ENCODE results near the gene HSF2. TPM values are rescaled to one million over a fixed set of nuclear protein-coding genes. Genes with fewer than 3 reads are reported as not detected.

HSF2 gene
- total and polyA plus RNA-seq, 2 of the 13 experiments (the other 11 are each of a cell fraction or from before 2014, with no cell fraction given) = 24.8 to 26.4 TPM

DNA sequence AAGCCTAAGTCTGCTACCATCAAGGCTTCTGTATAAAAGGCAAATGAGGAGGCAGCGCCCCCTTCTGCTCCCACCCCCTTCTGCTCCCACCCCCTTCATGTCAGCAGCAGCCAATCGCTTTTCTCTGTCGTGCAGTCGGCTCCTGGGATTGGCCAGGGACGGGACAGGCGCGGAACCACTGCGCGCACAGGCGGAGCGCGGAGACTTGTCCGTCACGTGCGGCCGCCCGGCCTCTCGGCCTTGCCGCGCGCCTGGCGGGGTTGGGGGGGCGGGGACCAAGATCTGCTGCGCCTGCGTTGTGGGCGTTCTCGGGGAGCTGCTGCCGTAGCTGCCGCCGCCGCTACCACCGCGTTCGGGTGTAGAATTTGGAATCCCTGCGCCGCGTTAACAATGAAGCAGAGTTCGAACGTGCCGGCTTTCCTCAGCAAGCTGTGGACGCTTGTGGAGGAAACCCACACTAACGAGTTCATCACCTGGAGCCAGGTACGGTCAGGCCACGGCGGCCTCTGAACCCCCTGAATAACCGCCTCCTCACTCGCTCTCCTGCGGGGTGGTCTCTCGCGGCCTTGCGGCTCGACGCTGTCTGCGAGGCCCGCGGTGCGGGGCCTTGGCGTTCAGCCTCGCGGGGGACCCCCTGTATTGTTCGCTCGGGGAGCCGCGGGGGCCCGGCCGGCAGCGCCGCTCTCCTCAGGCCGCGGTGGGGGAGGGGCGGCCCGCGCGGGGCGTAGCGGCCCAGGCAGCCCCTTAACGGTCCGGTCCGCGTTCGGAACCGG lies at the start of gene HSF2 (continued):
- TF ChIP-seq, protein P1, sequence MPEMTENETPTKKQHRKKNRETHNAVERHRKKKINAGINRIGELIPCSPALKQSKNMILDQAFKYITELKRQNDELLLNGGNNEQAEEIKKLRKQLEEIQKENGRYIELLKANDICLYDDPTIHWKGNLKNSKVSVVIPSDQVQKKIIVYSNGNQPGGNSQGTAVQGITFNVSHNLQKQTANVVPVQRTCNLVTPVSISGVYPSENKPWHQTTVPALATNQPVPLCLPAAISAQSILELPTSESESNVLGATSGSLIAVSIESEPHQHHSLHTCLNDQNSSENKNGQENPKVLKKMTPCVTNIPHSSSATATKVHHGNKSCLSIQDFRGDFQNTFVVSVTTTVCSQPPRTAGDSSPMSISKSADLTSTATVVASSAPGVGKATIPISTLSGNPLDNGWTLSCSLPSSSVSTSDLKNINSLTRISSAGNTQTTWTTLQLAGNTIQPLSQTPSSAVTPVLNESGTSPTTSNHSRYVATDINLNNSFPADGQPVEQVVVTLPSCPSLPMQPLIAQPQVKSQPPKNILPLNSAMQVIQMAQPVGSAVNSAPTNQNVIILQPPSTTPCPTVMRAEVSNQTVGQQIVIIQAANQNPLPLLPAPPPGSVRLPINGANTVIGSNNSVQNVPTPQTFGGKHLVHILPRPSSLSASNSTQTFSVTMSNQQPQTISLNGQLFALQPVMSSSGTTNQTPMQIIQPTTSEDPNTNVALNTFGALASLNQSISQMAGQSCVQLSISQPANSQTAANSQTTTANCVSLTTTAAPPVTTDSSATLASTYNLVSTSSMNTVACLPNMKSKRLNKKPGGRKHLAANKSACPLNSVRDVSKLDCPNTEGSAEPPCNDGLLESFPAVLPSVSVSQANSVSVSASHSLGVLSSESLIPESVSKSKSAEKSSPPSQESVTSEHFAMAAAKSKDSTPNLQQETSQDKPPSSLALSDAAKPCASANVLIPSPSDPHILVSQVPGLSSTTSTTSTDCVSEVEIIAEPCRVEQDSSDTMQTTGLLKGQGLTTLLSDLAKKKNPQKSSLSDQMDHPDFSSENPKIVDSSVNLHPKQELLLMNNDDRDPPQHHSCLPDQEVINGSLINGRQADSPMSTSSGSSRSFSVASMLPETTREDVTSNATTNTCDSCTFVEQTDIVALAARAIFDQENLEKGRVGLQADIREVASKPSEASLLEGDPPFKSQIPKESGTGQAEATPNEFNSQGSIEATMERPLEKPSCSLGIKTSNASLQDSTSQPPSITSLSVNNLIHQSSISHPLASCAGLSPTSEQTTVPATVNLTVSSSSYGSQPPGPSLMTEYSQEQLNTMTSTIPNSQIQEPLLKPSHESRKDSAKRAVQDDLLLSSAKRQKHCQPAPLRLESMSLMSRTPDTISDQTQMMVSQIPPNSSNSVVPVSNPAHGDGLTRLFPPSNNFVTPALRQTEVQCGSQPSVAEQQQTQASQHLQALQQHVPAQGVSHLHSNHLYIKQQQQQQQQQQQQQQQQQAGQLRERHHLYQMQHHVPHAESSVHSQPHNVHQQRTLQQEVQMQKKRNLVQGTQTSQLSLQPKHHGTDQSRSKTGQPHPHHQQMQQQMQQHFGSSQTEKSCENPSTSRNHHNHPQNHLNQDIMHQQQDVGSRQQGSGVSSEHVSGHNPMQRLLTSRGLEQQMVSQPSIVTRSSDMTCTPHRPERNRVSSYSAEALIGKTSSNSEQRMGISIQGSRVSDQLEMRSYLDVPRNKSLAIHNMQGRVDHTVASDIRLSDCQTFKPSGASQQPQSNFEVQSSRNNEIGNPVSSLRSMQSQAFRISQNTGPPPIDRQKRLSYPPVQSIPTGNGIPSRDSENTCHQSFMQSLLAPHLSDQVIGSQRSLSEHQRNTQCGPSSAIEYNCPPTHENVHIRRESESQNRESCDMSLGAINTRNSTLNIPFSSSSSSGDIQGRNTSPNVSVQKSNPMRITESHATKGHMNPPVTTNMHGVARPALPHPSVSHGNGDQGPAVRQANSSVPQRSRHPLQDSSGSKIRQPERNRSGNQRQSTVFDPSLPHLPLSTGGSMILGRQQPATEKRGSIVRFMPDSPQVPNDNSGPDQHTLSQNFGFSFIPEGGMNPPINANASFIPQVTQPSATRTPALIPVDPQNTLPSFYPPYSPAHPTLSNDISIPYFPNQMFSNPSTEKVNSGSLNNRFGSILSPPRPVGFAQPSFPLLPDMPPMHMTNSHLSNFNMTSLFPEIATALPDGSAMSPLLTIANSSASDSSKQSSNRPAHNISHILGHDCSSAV (CRISPR knock-in tag; IDR thresholded peaks at IDR 0.05; ENCODE audit: borderline replicate concordance) = no peak
- peak; percentile 30; the same call in 1 of the 2 replicates for TF ChIP-seq RARG (CRISPR knock-in tag; IDR thresholded peaks at IDR 0.05; ENCODE audit: low read depth)
- TF ChIP-seq NR2F1 (CRISPR knock-in tag; IDR thresholded peaks at IDR 0.05) = no peak
- TF ChIP-seq ZNF326 (CRISPR knock-in tag; IDR thresholded peaks at IDR 0.05; ENCODE audit: borderline replicate concordance) = no peak
- no peak for TF ChIP-seq TEAD3 (CRISPR knock-in tag; optimal IDR thresholded peaks at IDR 0.05; ENCODE audit: borderline replicate concordance)
- 0 out of 2 replicates have a peak, but pooled peaks have one; percentile 51 for TF ChIP-seq ISX (CRISPR knock-in tag; conservative IDR thresholded peaks at IDR 0.05)
- TF ChIP-seq ZC3H13 (CRISPR knock-in tag; IDR thresholded peaks at IDR 0.05) = peak; percentile 80
- peak; percentile 22; the same call in 1 of the 2 replicates for TF ChIP-seq ZSCAN22 (CRISPR knock-in tag; IDR thresholded peaks at IDR 0.05)
- TF ChIP-seq ZNF263 (CRISPR knock-in tag; IDR thresholded peaks at IDR 0.05) = peak; percentile 5; the same call in 1 of the 2 replicates
- TF ChIP-seq ZNF605 (CRISPR knock-in tag; IDR thresholded peaks at IDR 0.05) = peak; percentile 94
- peak; percentile 96 for TF ChIP-seq HNRNPLL (IDR thresholded peaks at IDR 0.05; ENCODE audit: low read depth, low read length, poor library complexity, severe bottlenecking)
- peak; percentile 54; the same call in 1 of the 2 replicates for TF ChIP-seq XBP1 (CRISPR knock-in tag; IDR thresholded peaks at IDR 0.05)
- TF ChIP-seq SIX1 (CRISPR knock-in tag; IDR thresholded peaks at IDR 0.05; ENCODE audit: borderline replicate concordance) = no peak
- TF ChIP-seq ZNF274 (CRISPR knock-in tag; IDR thresholded peaks at IDR 0.05) = peak; percentile 87; the same call in 1 of the 2 replicates
- TF ChIP-seq MEF2D (CRISPR knock-in tag; IDR thresholded peaks at IDR 0.05) = no peak
- no peak for TF ChIP-seq POLR2AphosphoS2 (IDR thresholded peaks at IDR 0.05; ENCODE audit: low read depth, low read length)
- TF ChIP-seq, protein P2, sequence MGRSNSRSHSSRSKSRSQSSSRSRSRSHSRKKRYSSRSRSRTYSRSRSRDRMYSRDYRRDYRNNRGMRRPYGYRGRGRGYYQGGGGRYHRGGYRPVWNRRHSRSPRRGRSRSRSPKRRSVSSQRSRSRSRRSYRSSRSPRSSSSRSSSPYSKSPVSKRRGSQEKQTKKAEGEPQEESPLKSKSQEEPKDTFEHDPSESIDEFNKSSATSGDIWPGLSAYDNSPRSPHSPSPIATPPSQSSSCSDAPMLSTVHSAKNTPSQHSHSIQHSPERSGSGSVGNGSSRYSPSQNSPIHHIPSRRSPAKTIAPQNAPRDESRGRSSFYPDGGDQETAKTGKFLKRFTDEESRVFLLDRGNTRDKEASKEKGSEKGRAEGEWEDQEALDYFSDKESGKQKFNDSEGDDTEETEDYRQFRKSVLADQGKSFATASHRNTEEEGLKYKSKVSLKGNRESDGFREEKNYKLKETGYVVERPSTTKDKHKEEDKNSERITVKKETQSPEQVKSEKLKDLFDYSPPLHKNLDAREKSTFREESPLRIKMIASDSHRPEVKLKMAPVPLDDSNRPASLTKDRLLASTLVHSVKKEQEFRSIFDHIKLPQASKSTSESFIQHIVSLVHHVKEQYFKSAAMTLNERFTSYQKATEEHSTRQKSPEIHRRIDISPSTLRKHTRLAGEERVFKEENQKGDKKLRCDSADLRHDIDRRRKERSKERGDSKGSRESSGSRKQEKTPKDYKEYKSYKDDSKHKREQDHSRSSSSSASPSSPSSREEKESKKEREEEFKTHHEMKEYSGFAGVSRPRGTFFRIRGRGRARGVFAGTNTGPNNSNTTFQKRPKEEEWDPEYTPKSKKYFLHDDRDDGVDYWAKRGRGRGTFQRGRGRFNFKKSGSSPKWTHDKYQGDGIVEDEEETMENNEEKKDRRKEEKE (IDR thresholded peaks at IDR 0.05) = no peak
- TF ChIP-seq ZNF317 (CRISPR knock-in tag; IDR thresholded peaks at IDR 0.05) = peak; percentile 61; the same call in 1 of the 2 replicates
